ENCODE measurements around the gene NBAS. TPM values are rescaled to one million over a fixed set of nuclear protein-coding genes. Genes with fewer than 3 reads are reported as not detected.
"Not testable (repeated sequence)": the region's sequence is repeated elsewhere in the genome, so short reads cannot be mapped to it uniquely, and the experiment has no call there.

Gene NBAS
- total and polyA plus RNA-seq, 2 donors (not counting 3 experiments of a cell fraction or from before 2014, with no cell fraction given): 29.4 to 43.0 TPM

- ChIA-PET POLR2A (no interaction called here), CTCF (no interaction called here)
- Histone ChIP-seq H3K4me1 (ENCODE audit: control insufficient read depth, extremely low read depth, insufficient read depth, low read length) (no peaks in the 10 kb centered on the region), H3K27ac (ENCODE audit: insufficient read depth, low read depth, low read length) (no peak overlapping the region), H4K20me1 (replicated peaks; ENCODE audit: control insufficient read depth, extremely low read depth, insufficient read depth, low read length) (no peaks in the 10 kb centered on the region), H3K36me3 (ENCODE audit: control insufficient read depth in 2 of 2, extremely low read depth in 1 of 2, insufficient read depth in 2 of 2, low read length in 2 of 2) (no peaks in the 10 kb centered on the region), H2AFZ (ENCODE audit: low read depth, low read length) (no peak overlapping the region), H3K4me2 (ENCODE audit: insufficient read depth, low read length) (no peak overlapping the region), H3K4me3 (replicated peaks in 1 of 3; ENCODE audit: insufficient read depth in 1 of 3, low read depth in 1 of 3, low read length in 3 of 3) (no peak overlapping the region), H3K9me1 (replicated peaks; ENCODE audit: control insufficient read depth, extremely low read depth, insufficient read depth, low read length) (no peaks in the 10 kb centered on the region), H3K9me3 (replicated peaks; ENCODE audit: control insufficient read depth, insufficient read depth, low read length) (no peaks in the 10 kb centered on the region), H3K9ac (replicated peaks; ENCODE audit: extremely low read depth, insufficient read depth, low read length) (no peak overlapping the region), H3K27me3 (ENCODE audit: control insufficient read depth in 2 of 2, insufficient read depth in 2 of 2, low read length in 2 of 2) (no peaks in the 10 kb centered on the region), H3K79me2 (ENCODE audit: control insufficient read depth, insufficient read depth, low read length) (no peaks in the 10 kb centered on the region)
- intact Hi-C loops (cut with micrococcal nuclease): no loop called here
- TF ChIP-seq GATA2 (IDR thresholded peaks at IDR 0.05; ENCODE audit: insufficient read depth, insufficient read length, low read depth, low read length) (no peak), EZH2 (IDR thresholded peaks at IDR 0.05; ENCODE audit: borderline replicate concordance, low read depth, low read length, severe bottlenecking) (no peak), MYC (IDR thresholded peaks at IDR 0.05; ENCODE audit: low read depth, low read length) (no peak)
- TF ChIP-seq, protein P1, sequence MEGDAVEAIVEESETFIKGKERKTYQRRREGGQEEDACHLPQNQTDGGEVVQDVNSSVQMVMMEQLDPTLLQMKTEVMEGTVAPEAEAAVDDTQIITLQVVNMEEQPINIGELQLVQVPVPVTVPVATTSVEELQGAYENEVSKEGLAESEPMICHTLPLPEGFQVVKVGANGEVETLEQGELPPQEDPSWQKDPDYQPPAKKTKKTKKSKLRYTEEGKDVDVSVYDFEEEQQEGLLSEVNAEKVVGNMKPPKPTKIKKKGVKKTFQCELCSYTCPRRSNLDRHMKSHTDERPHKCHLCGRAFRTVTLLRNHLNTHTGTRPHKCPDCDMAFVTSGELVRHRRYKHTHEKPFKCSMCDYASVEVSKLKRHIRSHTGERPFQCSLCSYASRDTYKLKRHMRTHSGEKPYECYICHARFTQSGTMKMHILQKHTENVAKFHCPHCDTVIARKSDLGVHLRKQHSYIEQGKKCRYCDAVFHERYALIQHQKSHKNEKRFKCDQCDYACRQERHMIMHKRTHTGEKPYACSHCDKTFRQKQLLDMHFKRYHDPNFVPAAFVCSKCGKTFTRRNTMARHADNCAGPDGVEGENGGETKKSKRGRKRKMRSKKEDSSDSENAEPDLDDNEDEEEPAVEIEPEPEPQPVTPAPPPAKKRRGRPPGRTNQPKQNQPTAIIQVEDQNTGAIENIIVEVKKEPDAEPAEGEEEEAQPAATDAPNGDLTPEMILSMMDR (IDR thresholded peaks at IDR 0.05; ENCODE audit: extremely low read depth in 1 of 2, insufficient read depth in 1 of 2, low read depth in 1 of 2, low read length in 2 of 2): no peak
- dilution Hi-C loops (cut with MboI; ENCODE audit: extremely low pct_ligation_motif_present, low sequenced_read_pairs): no loop called here
- BruUV-seq (replicated peaks): no TSS peak
- DNase-seq (ENCODE audit: low read depth, low spot score) (no peak), FAIRE-seq (no peak)
Observed at GRCh38 chr2:15251753-15252152, 309.4 kb downstream of the NBAS start.

DNA sequence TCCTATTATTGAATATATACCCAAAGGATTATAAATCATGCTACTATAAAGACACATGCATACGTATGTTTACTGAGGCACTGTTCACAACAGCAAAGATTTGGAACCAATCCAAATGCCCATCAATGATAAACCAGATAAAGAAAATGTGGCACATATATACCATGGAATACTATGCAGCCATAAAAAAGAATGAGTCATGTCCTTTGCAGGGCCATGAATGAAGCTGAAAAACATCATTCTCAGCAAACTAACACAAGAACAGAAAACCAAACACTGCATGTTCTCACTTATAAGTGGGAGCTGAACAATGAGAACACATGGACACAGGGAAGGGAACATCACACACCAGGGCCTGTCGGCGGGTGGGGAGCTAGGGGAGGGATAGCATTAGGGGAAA lies 310.2 kb downstream of the NBAS start:
- H3K4me3 ChIP-seq (replicated peaks in 1 of 3; ENCODE audit: insufficient read depth in 1 of 3, low read depth in 1 of 3, low read length in 3 of 3); FAIRE-seq; POLR2A ChIA-PET; H3K9me1 ChIP-seq (replicated peaks; ENCODE audit: control insufficient read depth, extremely low read depth, insufficient read depth, low read length); BruUV-seq (replicated peaks); H3K9ac ChIP-seq (replicated peaks; ENCODE audit: extremely low read depth, insufficient read depth, low read length); H3K27me3 ChIP-seq (ENCODE audit: control insufficient read depth in 2 of 2, insufficient read depth in 2 of 2, low read length in 2 of 2); CTCF ChIA-PET; dilution Hi-C loops (cut with MboI; ENCODE audit: extremely low pct_ligation_motif_present, low sequenced_read_pairs); H3K9me3 ChIP-seq (replicated peaks; ENCODE audit: control insufficient read depth, insufficient read depth, low read length); H3K27ac ChIP-seq (ENCODE audit: insufficient read depth, low read depth, low read length); H2AFZ ChIP-seq (ENCODE audit: low read depth, low read length); H3K36me3 ChIP-seq (ENCODE audit: control insufficient read depth in 2 of 2, extremely low read depth in 1 of 2, insufficient read depth in 2 of 2, low read length in 2 of 2); H3K4me2 ChIP-seq (ENCODE audit: insufficient read depth, low read length); intact Hi-C loops (cut with micrococcal nuclease); DNase-seq (ENCODE audit: low read depth, low spot score); H3K79me2 ChIP-seq (ENCODE audit: control insufficient read depth, insufficient read depth, low read length); H4K20me1 ChIP-seq (replicated peaks; ENCODE audit: control insufficient read depth, extremely low read depth, insufficient read depth, low read length); H3K4me1 ChIP-seq (ENCODE audit: control insufficient read depth, extremely low read depth, insufficient read depth, low read length): not testable (repeated sequence)

All from endothelial cell of umbilical vein (primary cell).